ENCODE measurements around the gene CDH2.

Gene CDH2

GRCh38 chr18:28108254-28108653 lies 68.7 kb downstream of the CDH2 start:
- TF ChIP-seq ESRRG (CRISPR knock-in tag; IDR thresholded peaks at IDR 0.05): no peak
- TF ChIP-seq, protein P1, sequence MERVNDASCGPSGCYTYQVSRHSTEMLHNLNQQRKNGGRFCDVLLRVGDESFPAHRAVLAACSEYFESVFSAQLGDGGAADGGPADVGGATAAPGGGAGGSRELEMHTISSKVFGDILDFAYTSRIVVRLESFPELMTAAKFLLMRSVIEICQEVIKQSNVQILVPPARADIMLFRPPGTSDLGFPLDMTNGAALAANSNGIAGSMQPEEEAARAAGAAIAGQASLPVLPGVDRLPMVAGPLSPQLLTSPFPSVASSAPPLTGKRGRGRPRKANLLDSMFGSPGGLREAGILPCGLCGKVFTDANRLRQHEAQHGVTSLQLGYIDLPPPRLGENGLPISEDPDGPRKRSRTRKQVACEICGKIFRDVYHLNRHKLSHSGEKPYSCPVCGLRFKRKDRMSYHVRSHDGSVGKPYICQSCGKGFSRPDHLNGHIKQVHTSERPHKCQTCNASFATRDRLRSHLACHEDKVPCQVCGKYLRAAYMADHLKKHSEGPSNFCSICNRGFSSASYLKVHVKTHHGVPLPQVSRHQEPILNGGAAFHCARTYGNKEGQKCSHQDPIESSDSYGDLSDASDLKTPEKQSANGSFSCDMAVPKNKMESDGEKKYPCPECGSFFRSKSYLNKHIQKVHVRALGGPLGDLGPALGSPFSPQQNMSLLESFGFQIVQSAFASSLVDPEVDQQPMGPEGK (CRISPR knock-in tag; IDR thresholded peaks at IDR 0.05; ENCODE audit: borderline replicate concordance): no peak
- no peak for TF ChIP-seq TSHZ2 (CRISPR knock-in tag; IDR thresholded peaks at IDR 0.05)
- TF ChIP-seq ISL1 (CRISPR knock-in tag; IDR thresholded peaks at IDR 0.05): no peak
- no peak for TF ChIP-seq TCF4 (CRISPR knock-in tag; IDR thresholded peaks at IDR 0.05; ENCODE audit: borderline replicate concordance)
- no peak for TF ChIP-seq BACH2 (CRISPR knock-in tag; IDR thresholded peaks at IDR 0.05; ENCODE audit: borderline replicate concordance)
- no peak for TF ChIP-seq TOX (CRISPR knock-in tag; IDR thresholded peaks at IDR 0.05; ENCODE audit: borderline replicate concordance)
- TF ChIP-seq ZNF565 (CRISPR knock-in tag; conservative IDR thresholded peaks at IDR 0.05; ENCODE audit: low read depth): no peak
- no peak for TF ChIP-seq CSRNP3 (CRISPR knock-in tag; IDR thresholded peaks at IDR 0.05)
- no peak for TF ChIP-seq PPARA (CRISPR knock-in tag; IDR thresholded peaks at IDR 0.05; ENCODE audit: borderline replicate concordance)
- no peak for TF ChIP-seq CREB5 (CRISPR knock-in tag; IDR thresholded peaks at IDR 0.05; ENCODE audit: low read depth)
- TF ChIP-seq POU6F1 (CRISPR knock-in tag; IDR thresholded peaks at IDR 0.05; ENCODE audit: borderline replicate concordance, low read depth): no peak
- no peak for TF ChIP-seq OSR1 (CRISPR knock-in tag; IDR thresholded peaks at IDR 0.05)
- no peak for TF ChIP-seq RARB (CRISPR knock-in tag; IDR thresholded peaks at IDR 0.05)
- no peak for TF ChIP-seq ZFP30 (CRISPR knock-in tag; IDR thresholded peaks at IDR 0.05)
- no peak for TF ChIP-seq ARNTL (CRISPR knock-in tag; IDR thresholded peaks at IDR 0.05; ENCODE audit: borderline replicate concordance, low read depth)
- no peak for TF ChIP-seq SNAI2 (CRISPR knock-in tag; IDR thresholded peaks at IDR 0.05)
- TF ChIP-seq ZC3H10 (CRISPR knock-in tag; IDR thresholded peaks at IDR 0.05): no peak
- no peak for ATAC-seq

- ATAC-seq: no peak
- no peak for TF ChIP-seq ZNF565 (CRISPR knock-in tag; conservative IDR thresholded peaks at IDR 0.05; ENCODE audit: low read depth)
- no peak for TF ChIP-seq CSRNP3 (CRISPR knock-in tag; IDR thresholded peaks at IDR 0.05)
- TF ChIP-seq, protein P1 (CRISPR knock-in tag; IDR thresholded peaks at IDR 0.05; ENCODE audit: borderline replicate concordance): no peak
- TF ChIP-seq TSHZ2 (CRISPR knock-in tag; IDR thresholded peaks at IDR 0.05): no peak
- TF ChIP-seq POU6F1 (CRISPR knock-in tag; IDR thresholded peaks at IDR 0.05; ENCODE audit: borderline replicate concordance, low read depth): no peak
- TF ChIP-seq ZC3H10 (CRISPR knock-in tag; IDR thresholded peaks at IDR 0.05): no peak
- TF ChIP-seq TOX (CRISPR knock-in tag; IDR thresholded peaks at IDR 0.05; ENCODE audit: borderline replicate concordance): no peak
- TF ChIP-seq CSDC2 (CRISPR knock-in tag; IDR thresholded peaks at IDR 0.05): no peak
- no peak for TF ChIP-seq OSR1 (CRISPR knock-in tag; IDR thresholded peaks at IDR 0.05)
- no peak for TF ChIP-seq SNAI2 (CRISPR knock-in tag; IDR thresholded peaks at IDR 0.05)
- TF ChIP-seq ZFP3 (CRISPR knock-in tag; IDR thresholded peaks at IDR 0.05): no peak
- no peak for TF ChIP-seq ZFP30 (CRISPR knock-in tag; IDR thresholded peaks at IDR 0.05)
- no peak for TF ChIP-seq TCF4 (CRISPR knock-in tag; IDR thresholded peaks at IDR 0.05; ENCODE audit: borderline replicate concordance)
- TF ChIP-seq BACH2 (CRISPR knock-in tag; IDR thresholded peaks at IDR 0.05; ENCODE audit: borderline replicate concordance): no peak
Observed at GRCh38 chr18:28099237-28099636, 77.7 kb downstream of the CDH2 start.
